K562 (cell line): ENCODE data around the gene PRSS57. TPM values are rescaled to one million over a fixed set of nuclear protein-coding genes. Genes with fewer than 3 reads are reported as not detected.

ENCODE experiments used
- ATAC-seq: fragments of 200-7000 bp; cut with Tn5 transposase; 3 replicates; pipeline ENCODE4 v1.9.1; 2020; ENCODE audit warnings: moderate library complexity
- BruUV-seq: library from RNA; stranded (reverse); fragments of 400-500 nt; replicated peaks from 2 replicates; lab custom pipeline; 2021; lab: Mats Ljungman, UMichigan
- CTCF ChIA-PET: fragments of 300-600 bp; formaldehyde crosslinking; extraction: SDS; loops from one replicate; lab custom pipeline; 2021; ENCODE audit warnings: low intra/inter-chr PET ratio; lab: Yijun Ruan, JAX
- POLR2A ChIA-PET: fragments of 300-600, 350-650 bp; sonication (Branson Sonifier 250); formaldehyde crosslinking; extraction: SDS; loops from one replicate; lab custom pipeline; 2021; ENCODE audit warnings: antibody characterized with exemption, inconsistent platforms; lab: Yijun Ruan, JAX
- DNase-seq, 4 experiments: peaks; one replicate each; pipeline versions ENCODE4 v3.0.0 to v3.0.0-alpha.2; 2011 to 2018; ENCODE audit warnings: low spot score in 3 of 4, mixed read lengths in 3 of 4; ENCODE audit errors: extremely low read depth in 1 of 4
- FAIRE-seq: peaks from 2 replicates; lab custom pipeline; 2011; peaks lifted over from hg19 to GRCh38; lab: Jason Lieb, UNC
- H2AFZ ChIP-seq: 2 replicates; pipeline ENCODE4 v1.6.0; 2011; ENCODE audit warnings: low read depth, low read length, control low read depth, inconsistent platforms
- H3K27ac ChIP-seq: fragments of 200-600 bp; 3 replicates; pipeline ENCODE4 v1.8.0; 2011; ENCODE audit warnings: low read depth, mild to moderate bottlenecking, control low read depth, inconsistent platforms, low read length, moderate library complexity, mixed read lengths; ENCODE audit errors: extremely low read depth
- H3K27me3 ChIP-seq, 2 experiments: fragments of 300-600 bp in 1 of 2; 2 replicates in 1 of 2; 3 replicates in 1 of 2; pipeline versions ENCODE4 v1.6.0 to v1.8.0; 2011; ENCODE audit warnings: inconsistent platforms in 2 of 2, low read length in 2 of 2, mild to moderate bottlenecking in 1 of 2, mixed read lengths in 1 of 2, moderate library complexity in 1 of 2; ENCODE audit not compliant: control insufficient read depth in 2 of 2, insufficient read depth in 2 of 2
- H3K36me3 ChIP-seq: fragments of 300-600 bp; 3 replicates; pipeline ENCODE4 v1.8.0; 2011; ENCODE audit warnings: mild to moderate bottlenecking, low read length, inconsistent platforms; ENCODE audit not compliant: control insufficient read depth, insufficient read depth
- H3K4me1 ChIP-seq, 2 experiments: fragments of 200-600 bp in 1 of 2; replicated peaks in 1 of 2; 2 replicates in 1 of 2; 3 replicates in 1 of 2; pipeline versions ENCODE4 v1.5.1 to v1.8.0; 2011; ENCODE audit warnings: inconsistent platforms in 2 of 2, low read length in 2 of 2, mild to moderate bottlenecking in 1 of 2, mixed read lengths in 1 of 2, moderate library complexity in 1 of 2; ENCODE audit not compliant: control insufficient read depth in 2 of 2, insufficient read depth in 2 of 2
- H3K4me2 ChIP-seq: 2 replicates; pipeline ENCODE4 v1.6.1; 2011; ENCODE audit warnings: low read length, control low read depth, inconsistent platforms, mixed read lengths; ENCODE audit not compliant: insufficient read depth
- H3K4me3 ChIP-seq: fragments of 200-600 bp; sonication (generic), shearing (Covaris generic); 2 replicates; pipeline ENCODE4 v1.5.1; 2016; ENCODE audit warnings: control low read depth, inconsistent platforms
- H3K79me2 ChIP-seq: fragments of 200-600 bp; 3 replicates; pipeline ENCODE4 v1.8.0; 2011; ENCODE audit warnings: low read length, inconsistent platforms; ENCODE audit not compliant: control insufficient read depth, insufficient read depth
- H3K9ac ChIP-seq, 2 experiments: 2 replicates each; pipeline versions ENCODE4 v1.6.0 to v1.6.1; 2011; ENCODE audit warnings: low read depth in 2 of 2, low read length in 2 of 2, control low read depth in 1 of 2, inconsistent platforms in 1 of 2, mild to moderate bottlenecking in 1 of 2, mixed read lengths in 1 of 2; ENCODE audit not compliant: insufficient read depth in 1 of 2
- H3K9me1 ChIP-seq: one replicate; pipeline ENCODE4 v1.6.0; 2011; ENCODE audit warnings: inconsistent platforms, mild to moderate bottlenecking, low read length, moderate library complexity; ENCODE audit not compliant: control insufficient read depth, insufficient read depth
- H3K9me3 ChIP-seq: replicated peaks from 2 replicates; pipeline ENCODE4 v1.5.1; 2011; ENCODE audit warnings: low read depth, low read length, inconsistent platforms; ENCODE audit not compliant: control insufficient read depth, insufficient read depth
- H4K20me1 ChIP-seq: replicated peaks from 2 replicates; pipeline ENCODE4 v1.6.1; 2011; ENCODE audit warnings: low read length, inconsistent platforms, mixed read lengths; ENCODE audit not compliant: control insufficient read depth, insufficient read depth
- ATF4 ChIP-seq: fragments of 450-650 bp; formaldehyde crosslinking; IDR thresholded peaks from 2 replicates; pipeline ENCODE4 v1.4.0; 2022; ENCODE audit warnings: mild to moderate bottlenecking, moderate library complexity
- CBFA2T2 ChIP-seq: fragments of 450-650 bp; conservative IDR thresholded peaks from 2 replicates; pipeline ENCODE4 v1.6.1; 2017; ENCODE audit warnings: mild to moderate bottlenecking
- CBFA2T3 ChIP-seq: fragments of 450-650 bp; IDR thresholded peaks from 2 replicates; pipeline ENCODE4 v1.6.1; 2017
- CEBPB ChIP-seq: fragments of 450-650 bp; IDR thresholded peaks from 2 replicates; pipeline ENCODE4 v1.6.1; 2016; ENCODE audit warnings: missing genetic modification characterization, missing compliant biosample characterization
- E2F8 ChIP-seq: fragments of 450-650 bp; IDR thresholded peaks from 2 replicates; pipeline ENCODE4 v1.7.1; 2018; ENCODE audit warnings: mild to moderate bottlenecking, low read depth; ENCODE audit not compliant: partially characterized antibody
- ETV1 ChIP-seq: fragments of 450-650 bp; conservative IDR thresholded peaks from 2 replicates; pipeline ENCODE4 v1.6.1; 2016; ENCODE audit warnings: missing genetic modification characterization, control low read depth, low read depth, missing compliant biosample characterization
- FOXK2 ChIP-seq, 2 experiments: fragments of 450-650 bp; IDR thresholded peaks in 1 of 2; conservative IDR thresholded peaks in 1 of 2; 2 replicates each; pipeline ENCODE4 v1.6.1; 2016; ENCODE audit warnings: low read depth in 2 of 2, mild to moderate bottlenecking in 1 of 2
- NUFIP1 ChIP-seq: fragments of 450-650 bp; IDR thresholded peaks from 2 replicates; pipeline ENCODE4 v1.6.1; 2018; ENCODE audit not compliant: partially characterized antibody
- PHF21A ChIP-seq: fragments of 450-650 bp; IDR thresholded peaks from 2 replicates; pipeline ENCODE4 v1.6.1; 2017; ENCODE audit warnings: low read depth, borderline replicate concordance
- PRMT5 ChIP-seq: sonication (generic); formaldehyde crosslinking; IDR thresholded peaks from 2 replicates; pipeline ENCODE4 v1.5.0; 2020; ENCODE audit warnings: missing genetic modification reagents
- ZNF212 ChIP-seq: fragments of 450-650 bp; formaldehyde crosslinking; IDR thresholded peaks from 2 replicates; pipeline ENCODE4 v1.4.0; 2020; ENCODE audit warnings: mild to moderate bottlenecking
- WGBS: fragments of 100-300 bp; shearing (Covaris generic); methylation state at CpG from one replicate; pipeline ENCODE4 v1.1.6; 2016; ENCODE audit warnings: low coverage, mixed read lengths; ENCODE audit not compliant: insufficient coverage; ENCODE audit errors: missing lambda C conversion rate; 5-methylcytosine and 5-hydroxymethylcytosine counted together
- in situ Hi-C: fragments of 300-500 bp; cut with MboI; formaldehyde crosslinking; loops from 4 replicates; pipeline ENCODE4 v1.15.0; 2018; ENCODE audit warnings: inconsistent platforms, mixed read lengths
- intact Hi-C: fragments of 100-400 bp; cut with micrococcal nuclease; formaldehyde crosslinking; loops from 2 replicates; pipeline ENCODE4 v1.14.2; 2022
- polyA plus RNA-seq, 8 experiments: library from polyadenylated mRNA; depleted of rRNA in 4 of 8; stranded (reverse) in 5 of 8; unstranded in 3 of 8; fragments of >200 nt; fragmentation: Nextera tagmentation in 2 of 8; fragmentation: Illumina TruSeq in 1 of 8; extraction: Ambion mirVana in 2 of 8; extraction: Trizol in 1 of 8; gene quantifications; 2 replicates each; pipeline versions ENCODE4 v1.2.1 to v1.2.3, GENCODE V29; 2011 to 2014; ENCODE audit warnings: inconsistent platforms in 1 of 8, missing spikeins in 1 of 8
- total RNA-seq, 7 experiments: library from RNA; depleted of rRNA in 6 of 7; stranded (reverse); fragments of >200 nt in 6 of 7; fragmentation: Illumina TruSeq in 2 of 7; extraction: Trizol in 2 of 7; gene quantifications; 2 replicates each; pipeline versions ENCODE4 v1.2.1 to v1.2.3, GENCODE V29; 2011 to 2021; ENCODE audit warnings: low replicate concordance in 1 of 7

PRSS57 gene
- total and polyA plus RNA-seq, 9 of the 15 experiments (the other 6 are each of a cell fraction or from before 2014, with no cell fraction given) = 0.06 to 2.5 (median 1.3) TPM; not detected in 3

- Histone ChIP-seq H4K20me1 (no peaks in the 10 kb centered on the region), H3K27ac (no peak overlapping the region), H3K9me1 (no peaks in the 10 kb centered on the region), H3K79me2 (no peaks in the 10 kb centered on the region), H3K4me2 (no peak overlapping the region), H3K27me3 (no peaks in the 10 kb centered on the region), H3K9me3 (no peaks in the 10 kb centered on the region), H3K4me3 (no peak overlapping the region), H3K4me1 (peaks cover 0 to 64% of the 10 kb centered on the region in 2 experiments; a peak in 2 of 5 replicates), H3K36me3 (no peaks in the 10 kb centered on the region), H3K9ac (no peak overlapping the region), H2AFZ (no peak overlapping the region)
- intact Hi-C loops (loop anchor here (10.0 kb wide), 1 partner anchor 148 kb away; the partner anchor contains the start of gene HCN2), in situ Hi-C loops (loop anchor here (5.0 kb wide), 1 partner anchor 65 kb away; no protein-coding TSS in a partner anchor)
- ATAC-seq = no peak
- FAIRE-seq = peak; percentile 19
- CTCF ChIA-PET = interaction anchor here (0.6 to 2.5 kb wide), 2 partner anchors 67 to 188 kb away, joined by 6 to 19 read pairs; no protein-coding TSS in a partner anchor
- no peak for DNase-seq
- 28% methylated on average over 24 of the region's 24 CpGs for WGBS
- POLR2A ChIA-PET = no interaction called here
- no TSS peak for BruUV-seq
- TF ChIP-seq ETV1 (no peak), CBFA2T3 (peak; percentile 70), ZNF212 (CRISPR knock-in tag) (no peak), CBFA2T2 (peak; percentile 38), PHF21A (no peak), E2F8 (no peak), ATF4 (CRISPR knock-in tag) (no peak), CEBPB (tag) (no peak), PRMT5 (CRISPR knock-in tag) (no peak), NUFIP1 (no peak), FOXK2 (conservative IDR thresholded peaks at IDR 0.05 in 1 of 2, IDR thresholded peaks at IDR 0.05 in 1 of 2; ENCODE audit: low read depth in 2 of 2) (no peak)
Observed at GRCh38 chr19:732148-733069, 37.2 kb upstream of the PRSS57 start.
